ENCODE data around the gene REPIN1.

GRCh38 chr7:150409300-150410030 lies 40.8 kb downstream of the REPIN1 start:
- TF ChIP-seq POLR2A (IDR thresholded peaks at IDR 0.05) (no peak), CTCF (IDR thresholded peaks at IDR 0.05) (no peak), EP300 (IDR thresholded peaks at IDR 0.05; ENCODE audit: low read depth) (no peak), POLR2AphosphoS5 (IDR thresholded peaks at IDR 0.05) (no peak)
